ENCODE data around the gene FAM241B.

DNA sequence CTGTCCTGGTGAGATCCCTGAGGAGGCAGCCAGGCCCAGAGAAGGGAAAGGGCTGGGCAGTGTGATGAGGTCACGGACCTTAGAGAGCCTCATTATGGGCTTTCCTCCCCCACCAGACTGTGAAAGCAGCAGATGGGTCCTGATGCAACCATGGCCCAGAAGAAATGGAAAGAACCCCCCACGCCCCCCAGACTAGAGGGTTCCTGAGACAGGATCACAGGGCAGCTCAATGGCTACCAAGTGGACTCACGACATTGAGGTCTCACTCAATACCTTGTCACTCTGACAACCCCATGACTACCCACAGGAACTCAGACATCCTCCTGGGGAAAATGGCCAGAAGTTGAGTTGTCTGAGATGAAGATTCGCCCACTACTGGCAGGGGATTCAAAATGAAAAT, 36.7 kb downstream of the FAM241B start:
- TF ChIP-seq, protein P1, sequence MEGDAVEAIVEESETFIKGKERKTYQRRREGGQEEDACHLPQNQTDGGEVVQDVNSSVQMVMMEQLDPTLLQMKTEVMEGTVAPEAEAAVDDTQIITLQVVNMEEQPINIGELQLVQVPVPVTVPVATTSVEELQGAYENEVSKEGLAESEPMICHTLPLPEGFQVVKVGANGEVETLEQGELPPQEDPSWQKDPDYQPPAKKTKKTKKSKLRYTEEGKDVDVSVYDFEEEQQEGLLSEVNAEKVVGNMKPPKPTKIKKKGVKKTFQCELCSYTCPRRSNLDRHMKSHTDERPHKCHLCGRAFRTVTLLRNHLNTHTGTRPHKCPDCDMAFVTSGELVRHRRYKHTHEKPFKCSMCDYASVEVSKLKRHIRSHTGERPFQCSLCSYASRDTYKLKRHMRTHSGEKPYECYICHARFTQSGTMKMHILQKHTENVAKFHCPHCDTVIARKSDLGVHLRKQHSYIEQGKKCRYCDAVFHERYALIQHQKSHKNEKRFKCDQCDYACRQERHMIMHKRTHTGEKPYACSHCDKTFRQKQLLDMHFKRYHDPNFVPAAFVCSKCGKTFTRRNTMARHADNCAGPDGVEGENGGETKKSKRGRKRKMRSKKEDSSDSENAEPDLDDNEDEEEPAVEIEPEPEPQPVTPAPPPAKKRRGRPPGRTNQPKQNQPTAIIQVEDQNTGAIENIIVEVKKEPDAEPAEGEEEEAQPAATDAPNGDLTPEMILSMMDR (IDR thresholded peaks at IDR 0.05; ENCODE audit: low read length), result no peak
- TF ChIP-seq EZH2 (optimal IDR thresholded peaks at IDR 0.05; ENCODE audit: low read depth, low read length), result no peak

Data from MM.1S (cell line).